ENCODE data around the gene ZCCHC14. TPM values are rescaled to one million over a fixed set of nuclear protein-coding genes. Genes with fewer than 3 reads are reported as not detected.

The ZCCHC14 gene
- total and polyA plus RNA-seq, 2 of the 13 experiments (the other 11 are each of a cell fraction or from before 2014, with no cell fraction given): 12.4 to 12.5 TPM

DNA sequence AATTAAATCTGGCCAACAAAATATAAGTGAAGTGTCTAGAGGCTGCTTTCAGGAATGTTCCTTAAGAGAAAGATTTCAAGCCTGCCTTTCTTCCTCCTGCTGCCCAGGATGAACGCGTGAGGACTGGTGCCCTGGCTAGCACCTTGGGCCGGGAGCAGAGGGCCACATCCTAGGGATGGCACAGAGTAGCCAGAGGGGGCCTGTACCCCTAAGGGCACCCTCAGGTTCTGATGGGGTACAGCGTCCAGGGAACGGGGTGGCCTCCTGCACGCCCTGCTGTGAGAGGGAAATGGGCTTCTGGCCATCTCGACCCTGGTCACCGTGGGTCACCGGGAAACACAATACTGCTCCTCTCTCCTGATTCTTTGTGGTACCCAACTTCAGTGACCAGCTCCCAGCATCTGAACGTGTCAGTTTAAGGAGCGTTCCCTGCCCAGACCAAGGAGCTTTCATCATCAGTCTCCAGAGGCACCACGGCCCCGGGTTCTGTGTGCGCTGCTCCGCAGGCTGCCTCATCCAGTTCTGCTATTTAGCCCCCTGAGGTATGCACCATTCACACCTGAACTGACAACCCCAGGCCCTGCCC is 60.4 kb downstream of the ZCCHC14 start:
- ATAC-seq: no peak; the same call in 2 of the 3 replicates
- DNase-seq (ENCODE audit: low spot score): no peak

DNA sequence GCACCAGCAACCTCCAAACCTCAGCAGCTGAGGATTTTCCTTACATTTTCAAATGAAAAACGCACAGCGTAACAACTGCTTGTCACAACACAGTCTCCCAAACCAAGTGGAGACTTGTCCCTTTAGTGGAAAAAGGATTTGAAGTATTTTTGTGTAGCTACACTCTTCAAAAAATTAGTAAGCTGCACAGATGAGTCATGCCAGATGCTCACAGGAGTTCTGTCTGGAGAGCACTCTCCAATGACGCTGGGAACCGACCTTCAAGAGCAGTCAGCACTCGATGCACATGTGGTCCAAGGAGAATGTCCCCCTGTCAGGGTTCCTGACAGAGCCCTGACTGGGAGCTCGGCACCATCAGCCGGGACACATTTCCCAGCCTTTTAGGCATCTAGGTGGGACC is 60.9 kb downstream of the ZCCHC14 start:
- Histone ChIP-seq H3K4me3 (replicated peaks in 1 of 3; ENCODE audit: insufficient read depth in 1 of 3, low read depth in 2 of 3, low read length in 3 of 3) (no peak overlapping the region), H3K27me3 (ENCODE audit: control insufficient read depth in 1 of 2, insufficient read depth in 2 of 2, low read length in 2 of 2) (no peaks in the 10 kb centered on the region), H2AFZ (ENCODE audit: low read length) (no peak overlapping the region), H4K20me1 (ENCODE audit: insufficient read depth, low read length) (peaks cover 8% of the 10 kb centered on the region; the same call in 1 of the 2 replicates), H3K4me2 (ENCODE audit: low read depth, low read length) (no peak overlapping the region), H3K9me3 (ENCODE audit: low read length) (no peaks in the 10 kb centered on the region), H3K79me2 (ENCODE audit: insufficient read depth, low read length) (peaks cover 13% of the 10 kb centered on the region), H3K4me1 (ENCODE audit: insufficient read depth, low read length) (no peaks in the 10 kb centered on the region), H3K36me3 (replicated peaks in 1 of 2; ENCODE audit: control insufficient read depth in 1 of 2, insufficient read depth in 2 of 2, low read length in 2 of 2) (peaks cover 31 to 57% of the 10 kb centered on the region in 2 experiments), H3K27ac (ENCODE audit: extremely low read length, insufficient read depth, low read length) (no peak overlapping the region), H3K9ac (ENCODE audit: insufficient read depth, low read depth, low read length) (no peak overlapping the region)
- DNase-seq (ENCODE audit: low spot score) (no peak), ATAC-seq (no peak), FAIRE-seq (no peak)
- CTCF ChIA-PET (ENCODE audit: low intra/inter-chr PET ratio, low total read pairs): no interaction called here
- in situ Hi-C loops (cut with HindIII; ENCODE audit: extremely low pct_ligation_motif_present, low pct_unique_long_range_greater_than_20kb) (no loop called here), intact Hi-C loops (cut with micrococcal nuclease; ENCODE audit: unreplicated experiment) (no loop called here)
- no TSS peak for BruUV-seq (replicated peaks)
- WGBS (ENCODE audit: low lambda C conversion rate): 100% methylated on average over 7 of the region's 7 CpGs
- POLR2A ChIA-PET: no interaction called here
- TF ChIP-seq ZNF607 (CRISPR knock-in tag; IDR thresholded peaks at IDR 0.05; ENCODE audit: borderline replicate concordance) (no peak), ZNF501 (CRISPR knock-in tag; IDR thresholded peaks at IDR 0.05) (no peak), KAT8 (CRISPR knock-in tag; IDR thresholded peaks at IDR 0.05) (no peak), CBX1 (IDR thresholded peaks at IDR 0.05; ENCODE audit: low read depth) (no peak), ZBTB38 (CRISPR knock-in tag; IDR thresholded peaks at IDR 0.05) (no peak), ZNF232 (CRISPR knock-in tag; IDR thresholded peaks at IDR 0.05; ENCODE audit: borderline replicate concordance) (no peak)

More for the DNA sequence above, 60.4 kb downstream of the ZCCHC14 start:
- CTCF ChIA-PET (ENCODE audit: low intra/inter-chr PET ratio, low total read pairs): no interaction called here
- intact Hi-C loops (cut with micrococcal nuclease; ENCODE audit: unreplicated experiment) (no loop called here), in situ Hi-C loops (cut with HindIII; ENCODE audit: extremely low pct_ligation_motif_present, low pct_unique_long_range_greater_than_20kb) (no loop called here)
- Histone ChIP-seq H3K9me3 (ENCODE audit: low read length) (no peaks in the 10 kb centered on the region), H2AFZ (ENCODE audit: low read length) (no peak overlapping the region), H3K27ac (ENCODE audit: extremely low read length, insufficient read depth, low read length) (no peak overlapping the region), H3K36me3 (replicated peaks in 1 of 2; ENCODE audit: control insufficient read depth in 1 of 2, insufficient read depth in 2 of 2, low read length in 2 of 2) (peaks cover 34 to 55% of the 10 kb centered on the region in 2 experiments), H3K4me3 (replicated peaks in 1 of 3; ENCODE audit: insufficient read depth in 1 of 3, low read depth in 2 of 3, low read length in 3 of 3) (no peak overlapping the region), H3K9ac (ENCODE audit: insufficient read depth, low read depth, low read length) (no peak overlapping the region), H4K20me1 (ENCODE audit: insufficient read depth, low read length) (peaks cover 7% of the 10 kb centered on the region; the same call in 1 of the 2 replicates), H3K79me2 (ENCODE audit: insufficient read depth, low read length) (peaks cover 16% of the 10 kb centered on the region), H3K4me2 (ENCODE audit: low read depth, low read length) (no peak overlapping the region), H3K4me1 (ENCODE audit: insufficient read depth, low read length) (no peaks in the 10 kb centered on the region), H3K27me3 (ENCODE audit: control insufficient read depth in 1 of 2, insufficient read depth in 2 of 2, low read length in 2 of 2) (no peaks in the 10 kb centered on the region)
- no TSS peak for BruUV-seq (replicated peaks)
- POLR2A ChIA-PET: no interaction called here
- TF ChIP-seq, protein P1, sequence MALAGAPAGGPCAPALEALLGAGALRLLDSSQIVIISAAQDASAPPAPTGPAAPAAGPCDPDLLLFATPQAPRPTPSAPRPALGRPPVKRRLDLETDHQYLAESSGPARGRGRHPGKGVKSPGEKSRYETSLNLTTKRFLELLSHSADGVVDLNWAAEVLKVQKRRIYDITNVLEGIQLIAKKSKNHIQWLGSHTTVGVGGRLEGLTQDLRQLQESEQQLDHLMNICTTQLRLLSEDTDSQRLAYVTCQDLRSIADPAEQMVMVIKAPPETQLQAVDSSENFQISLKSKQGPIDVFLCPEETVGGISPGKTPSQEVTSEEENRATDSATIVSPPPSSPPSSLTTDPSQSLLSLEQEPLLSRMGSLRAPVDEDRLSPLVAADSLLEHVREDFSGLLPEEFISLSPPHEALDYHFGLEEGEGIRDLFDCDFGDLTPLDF (CRISPR knock-in tag; IDR thresholded peaks at IDR 0.05): no peak
- TF ChIP-seq CBFB (CRISPR knock-in tag; IDR thresholded peaks at IDR 0.05): no peak
- no peak for TF ChIP-seq TBP (CRISPR knock-in tag; IDR thresholded peaks at IDR 0.05)
- TF ChIP-seq, protein P2, sequence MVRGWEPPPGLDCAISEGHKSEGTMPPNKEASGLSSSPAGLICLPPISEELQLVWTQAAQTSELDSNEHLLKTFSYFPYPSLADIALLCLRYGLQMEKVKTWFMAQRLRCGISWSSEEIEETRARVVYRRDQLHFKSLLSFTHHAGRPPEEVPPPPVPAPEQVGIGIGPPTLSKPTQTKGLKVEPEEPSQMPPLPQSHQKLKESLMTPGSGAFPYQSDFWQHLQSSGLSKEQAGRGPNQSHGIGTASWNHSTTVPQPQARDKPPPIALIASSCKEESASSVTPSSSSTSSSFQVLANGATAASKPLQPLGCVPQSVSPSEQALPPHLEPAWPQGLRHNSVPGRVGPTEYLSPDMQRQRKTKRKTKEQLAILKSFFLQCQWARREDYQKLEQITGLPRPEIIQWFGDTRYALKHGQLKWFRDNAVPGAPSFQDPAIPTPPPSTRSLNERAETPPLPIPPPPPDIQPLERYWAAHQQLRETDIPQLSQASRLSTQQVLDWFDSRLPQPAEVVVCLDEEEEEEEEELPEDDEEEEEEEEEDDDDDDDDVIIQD (CRISPR knock-in tag; IDR thresholded peaks at IDR 0.05; ENCODE audit: low read depth): no peak
- 99% methylated on average over 9 of the region's 15 CpGs for WGBS (ENCODE audit: low lambda C conversion rate)
- FAIRE-seq: no peak

Data from HepG2 (cell line).